Progenitor cell of endocrine pancreas (in vitro differentiated cells): ENCODE measurements around the gene HPCA. TPM values are rescaled to one million over a fixed set of nuclear protein-coding genes. Genes with fewer than 3 reads are reported as not detected.

Source experiments
- DNase-seq: peaks from one replicate; pipeline ENCODE4 v3.0.0; 2021; ENCODE audit warnings: low spot score; ENCODE audit not compliant: unreplicated experiment
- H3K27ac Mint-ChIP-seq: 2 replicates; pipeline ENCODE4 v1.8.0; 2021; ENCODE audit warnings: mild to moderate bottlenecking, moderate library complexity, mixed read lengths
- H3K27me3 Mint-ChIP-seq: 2 replicates; pipeline ENCODE4 v1.8.0; 2021; ENCODE audit warnings: mixed read lengths
- H3K36me3 Mint-ChIP-seq: 2 replicates; pipeline ENCODE4 v1.8.0; 2022; ENCODE audit warnings: mixed read lengths; ENCODE audit not compliant: insufficient read depth
- H3K4me1 Mint-ChIP-seq: 2 replicates; pipeline ENCODE4 v1.8.0; 2021; ENCODE audit warnings: low read depth, mixed read lengths
- H3K4me3 Mint-ChIP-seq: 2 replicates; pipeline ENCODE4 v1.8.0; 2021; ENCODE audit warnings: low read depth, mild to moderate bottlenecking, moderate library complexity, mixed read lengths
- H3K9me3 Mint-ChIP-seq: 2 replicates; pipeline ENCODE4 v1.8.0; 2021; ENCODE audit warnings: low read depth, mixed read lengths
- long read RNA-seq: library from polyadenylated mRNA; unstranded; transcript quantifications from one replicate; pipeline ENCODE4 v2.0.0, GENCODE V29; 2020
- total RNA-seq: library from RNA; stranded (reverse); gene quantifications from 2 replicates; pipeline ENCODE4 v1.2.1, GENCODE V29; 2021
- TF ChIP-seq, protein P1 (sequence below): fragments of 200-600 bp; sonication (generic); IDR thresholded peaks from one replicate; pipeline ENCODE4 v1.5.0; 2021; ENCODE audit warnings: antibody characterized with exemption, mild to moderate bottlenecking; ENCODE audit not compliant: unreplicated experiment

Gene HPCA
- total RNA-seq, result 0.96 and 1.1 TPM in 2 replicates
- long read RNA-seq, partial matches to known transcripts, result 0 of 1 reads
- long read RNA-seq, other reads (novel, unspliced or antisense), result 1 of 1 reads

- TF ChIP-seq, protein P1, sequence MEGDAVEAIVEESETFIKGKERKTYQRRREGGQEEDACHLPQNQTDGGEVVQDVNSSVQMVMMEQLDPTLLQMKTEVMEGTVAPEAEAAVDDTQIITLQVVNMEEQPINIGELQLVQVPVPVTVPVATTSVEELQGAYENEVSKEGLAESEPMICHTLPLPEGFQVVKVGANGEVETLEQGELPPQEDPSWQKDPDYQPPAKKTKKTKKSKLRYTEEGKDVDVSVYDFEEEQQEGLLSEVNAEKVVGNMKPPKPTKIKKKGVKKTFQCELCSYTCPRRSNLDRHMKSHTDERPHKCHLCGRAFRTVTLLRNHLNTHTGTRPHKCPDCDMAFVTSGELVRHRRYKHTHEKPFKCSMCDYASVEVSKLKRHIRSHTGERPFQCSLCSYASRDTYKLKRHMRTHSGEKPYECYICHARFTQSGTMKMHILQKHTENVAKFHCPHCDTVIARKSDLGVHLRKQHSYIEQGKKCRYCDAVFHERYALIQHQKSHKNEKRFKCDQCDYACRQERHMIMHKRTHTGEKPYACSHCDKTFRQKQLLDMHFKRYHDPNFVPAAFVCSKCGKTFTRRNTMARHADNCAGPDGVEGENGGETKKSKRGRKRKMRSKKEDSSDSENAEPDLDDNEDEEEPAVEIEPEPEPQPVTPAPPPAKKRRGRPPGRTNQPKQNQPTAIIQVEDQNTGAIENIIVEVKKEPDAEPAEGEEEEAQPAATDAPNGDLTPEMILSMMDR, result peak; percentile 78
- peak; percentile 84 for DNase-seq
- Mint-ChIP-seq H3K4me3 (peak within 1 kb of the TSS; percentile 53), H3K9me3 (no peaks in the 10 kb centered on the region), H3K4me1 (no peaks in the 10 kb centered on the region), H3K27ac (peak within 1 kb of the TSS; percentile 9), H3K27me3 (peaks cover 72% of the 10 kb centered on the region), H3K36me3 (no peaks in the 10 kb centered on the region)
Measured at GRCh38 chr1:32886004-32886827, at the start of gene HPCA. Gene HPCA (plus strand): TSS chr1:32886491. CDS start chr1:32888899, 2,408 bp downstream.

- Mint-ChIP-seq H3K9me3 (no peaks in the 10 kb centered on the region), H3K27me3 (no peaks in the 10 kb centered on the region), H3K36me3 (peaks cover 19% of the 10 kb centered on the region), H3K4me3 (no peak overlapping the region), H3K4me1 (peaks cover 11% of the 10 kb centered on the region), H3K27ac (no peak overlapping the region)
- TF ChIP-seq, protein P1, result no peak
- DNase-seq, result no peak
Measured at GRCh38 chr1:32848354-32849063, 37.8 kb upstream of the HPCA start.

DNA sequence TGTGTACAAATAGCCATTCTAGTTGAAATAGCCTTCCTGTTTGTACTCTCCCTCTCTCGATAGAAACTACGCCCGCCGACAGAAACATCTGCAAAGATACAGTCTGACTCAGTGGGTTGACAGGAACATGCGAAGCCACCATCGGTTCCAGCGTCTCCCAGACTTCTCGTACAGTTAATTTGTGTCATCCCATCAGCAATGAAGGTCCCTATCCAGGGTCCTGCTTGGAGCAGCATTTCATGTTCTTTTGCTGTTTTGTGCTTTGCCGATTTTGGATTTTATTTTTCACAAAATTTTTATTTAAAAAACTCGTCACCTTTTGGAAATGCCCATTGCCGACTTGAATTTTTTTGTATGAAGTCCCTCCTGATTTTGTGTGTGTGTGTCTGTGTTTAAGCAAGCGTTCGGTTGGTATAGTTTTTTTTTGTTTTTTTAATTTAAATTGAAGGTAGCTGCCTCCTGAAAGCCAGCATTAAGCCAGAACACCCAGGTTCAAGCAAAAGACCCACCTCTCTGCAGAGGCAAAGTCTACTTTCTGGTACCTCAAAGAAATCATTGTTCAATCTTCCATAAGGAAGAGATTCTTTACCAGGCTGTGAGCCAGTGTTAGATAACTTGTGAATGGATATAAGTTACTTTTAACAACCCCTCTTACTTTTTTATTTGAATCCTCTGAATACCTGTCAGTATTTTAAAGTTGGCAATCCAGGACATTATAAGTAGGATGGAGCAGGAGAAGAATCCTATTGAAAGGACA lies 30.3 kb upstream of the HPCA start:
- H3K4me1 Mint-ChIP-seq, result peaks cover 11% of the 10 kb centered on the region
- H3K36me3 Mint-ChIP-seq, result peaks cover 19% of the 10 kb centered on the region
- TF ChIP-seq, protein P1, result no peak
- DNase-seq, result no peak
- no peaks in the 10 kb centered on the region for H3K27me3 Mint-ChIP-seq
- H3K4me3 Mint-ChIP-seq, result no peak overlapping the region
- H3K9me3 Mint-ChIP-seq, result no peaks in the 10 kb centered on the region
- H3K27ac Mint-ChIP-seq, result no peak overlapping the region

- TF ChIP-seq, protein P1, result no peak
- Mint-ChIP-seq H3K36me3 (peaks cover 20% of the 10 kb centered on the region), H3K27ac (no peak overlapping the region), H3K4me3 (no peak overlapping the region), H3K9me3 (no peaks in the 10 kb centered on the region), H3K4me1 (peaks cover 11% of the 10 kb centered on the region), H3K27me3 (no peaks in the 10 kb centered on the region)
- DNase-seq, result no peak
Measured at GRCh38 chr1:32858136-32858535, 28.2 kb upstream of the HPCA start.

- Mint-ChIP-seq H3K27me3 (no peaks in the 10 kb centered on the region), H3K4me1 (peaks cover 11% of the 10 kb centered on the region), H3K27ac (no peak overlapping the region), H3K4me3 (no peak overlapping the region), H3K9me3 (no peaks in the 10 kb centered on the region), H3K36me3 (peaks cover 20% of the 10 kb centered on the region)
- TF ChIP-seq, protein P1, result no peak
- no peak for DNase-seq
Measured at GRCh38 chr1:32858791-32859190, 27.5 kb upstream of the HPCA start.
